NCI-H748 treated with DMSO at 0.1 percent for 48 hours (cell line): ENCODE measurements around the gene TESK1.

Source experiments
- DNase-seq: peaks from one replicate; lab custom pipeline; 2025; lab: John Stamatoyannopoulos, UW

The TESK1 gene, protein sequence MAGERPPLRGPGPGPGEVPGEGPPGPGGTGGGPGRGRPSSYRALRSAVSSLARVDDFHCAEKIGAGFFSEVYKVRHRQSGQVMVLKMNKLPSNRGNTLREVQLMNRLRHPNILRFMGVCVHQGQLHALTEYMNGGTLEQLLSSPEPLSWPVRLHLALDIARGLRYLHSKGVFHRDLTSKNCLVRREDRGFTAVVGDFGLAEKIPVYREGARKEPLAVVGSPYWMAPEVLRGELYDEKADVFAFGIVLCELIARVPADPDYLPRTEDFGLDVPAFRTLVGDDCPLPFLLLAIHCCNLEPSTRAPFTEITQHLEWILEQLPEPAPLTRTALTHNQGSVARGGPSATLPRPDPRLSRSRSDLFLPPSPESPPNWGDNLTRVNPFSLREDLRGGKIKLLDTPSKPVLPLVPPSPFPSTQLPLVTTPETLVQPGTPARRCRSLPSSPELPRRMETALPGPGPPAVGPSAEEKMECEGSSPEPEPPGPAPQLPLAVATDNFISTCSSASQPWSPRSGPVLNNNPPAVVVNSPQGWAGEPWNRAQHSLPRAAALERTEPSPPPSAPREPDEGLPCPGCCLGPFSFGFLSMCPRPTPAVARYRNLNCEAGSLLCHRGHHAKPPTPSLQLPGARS

GRCh38 chr9:35604578-35605350, at the start of gene TESK1:
Gene TESK1, plus strand, starts transcription at chr9:35605262. Its CDS starts 358 bp downstream, at chr9:35605620.
- peak; percentile 34 for DNase-seq

DNA sequence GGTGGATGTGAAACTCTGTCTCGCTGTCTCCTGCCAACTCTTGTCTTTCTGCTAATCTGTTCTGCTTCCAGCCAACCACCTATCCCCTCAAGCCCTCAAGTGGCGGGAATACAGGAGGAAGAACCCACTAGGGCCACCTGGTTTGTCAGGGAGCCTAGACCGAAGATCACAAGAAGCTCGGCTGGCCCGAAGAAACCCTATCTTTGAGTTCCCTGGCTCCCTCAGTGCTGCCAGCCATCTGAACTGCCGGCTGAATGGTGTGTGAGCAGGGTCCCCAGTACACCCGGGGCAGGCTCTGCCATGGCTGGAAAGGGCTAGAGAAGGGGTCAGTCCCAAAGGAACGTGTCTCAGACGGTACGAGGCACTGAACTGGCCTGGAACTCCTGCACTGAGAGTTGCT, 49.2 kb upstream of the TESK1 start:
- DNase-seq, result no peak

DNA sequence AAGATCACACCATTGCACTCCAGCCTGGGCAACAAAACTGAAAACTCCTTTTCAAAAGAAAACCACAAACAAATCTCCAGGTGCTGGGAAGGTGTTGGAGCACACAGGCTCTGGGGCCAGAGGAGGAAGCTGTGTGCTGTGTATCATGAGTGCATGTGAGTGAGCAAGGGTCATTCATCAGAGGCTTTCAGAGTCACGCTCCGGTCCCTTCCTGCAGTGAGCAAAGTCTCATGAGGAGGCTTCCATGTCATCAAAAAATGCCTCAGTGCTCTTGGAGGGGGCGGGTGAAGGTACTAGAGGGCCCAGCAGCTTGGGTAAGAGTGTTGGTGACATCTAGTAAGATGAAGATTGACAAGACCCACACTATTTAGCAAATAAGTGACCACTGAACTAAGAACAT, 48.3 kb upstream of the TESK1 start:
- DNase-seq, result no peak

GRCh38 chr9:35557320-35557719, 47.7 kb upstream of the TESK1 start:
- DNase-seq, result no peak

DNA sequence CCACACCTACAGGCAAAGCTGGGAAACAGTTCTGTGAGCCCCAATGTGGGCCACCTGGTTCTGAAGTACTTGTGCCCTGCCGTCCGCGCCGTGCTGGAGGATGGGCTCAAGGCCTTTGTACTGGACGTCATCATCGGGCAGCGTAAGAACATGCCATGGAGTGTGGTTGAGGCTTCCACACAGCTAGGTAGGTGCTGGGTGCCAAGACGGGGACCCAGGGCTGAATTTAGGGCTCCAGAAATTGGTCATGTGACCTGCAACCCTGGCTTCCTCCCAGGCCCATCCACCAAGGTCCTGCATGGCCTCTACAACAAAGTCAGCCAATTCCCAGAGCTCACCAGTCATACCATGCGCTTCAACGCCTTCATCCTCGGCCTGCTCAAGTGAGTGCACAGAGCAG, 46.9 kb upstream of the TESK1 start:
- DNase-seq, result no peak

- no peak for DNase-seq
Observed at GRCh38 chr9:35559792-35560530, 45.1 kb upstream of the TESK1 start.

DNA sequence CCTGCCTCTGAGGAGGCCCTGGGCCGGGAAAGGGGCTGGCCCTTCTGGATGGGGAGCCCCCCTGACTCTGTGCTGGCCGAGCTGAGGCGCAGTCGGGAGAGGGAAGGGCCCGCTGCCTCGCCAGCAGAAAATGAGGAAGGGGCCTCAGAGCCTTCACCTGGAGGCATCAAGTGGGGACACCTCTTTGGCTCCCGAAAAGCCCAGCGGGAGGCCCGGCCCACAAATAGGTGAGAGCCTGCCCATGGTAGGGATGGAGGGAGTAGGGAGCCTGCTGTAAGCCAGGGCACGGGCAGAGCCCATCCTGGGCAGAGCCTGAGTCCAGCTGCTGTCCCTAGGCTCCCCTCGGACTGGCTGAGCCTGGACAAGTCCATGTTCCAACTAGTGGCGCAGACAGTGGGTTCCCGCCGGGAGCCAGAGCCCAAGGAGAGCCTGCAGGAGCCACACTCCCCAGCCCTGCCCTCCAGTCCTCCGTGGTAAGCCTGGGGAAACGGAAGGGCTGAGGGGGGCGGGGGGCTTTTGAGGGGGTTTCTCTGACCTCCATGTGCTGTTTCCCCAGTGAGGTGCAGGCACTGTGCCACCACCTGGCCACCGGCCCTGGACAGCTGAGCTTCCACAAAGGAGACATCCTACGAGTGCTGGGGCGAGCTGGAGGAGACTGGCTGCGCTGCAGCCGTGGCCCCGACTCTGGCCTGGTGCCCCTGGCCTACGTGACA, 44.3 kb upstream of the TESK1 start:
- DNase-seq, result no peak

- DNase-seq, result no peak
Observed at GRCh38 chr9:35561468-35562261, 43.4 kb upstream of the TESK1 start.

DNA sequence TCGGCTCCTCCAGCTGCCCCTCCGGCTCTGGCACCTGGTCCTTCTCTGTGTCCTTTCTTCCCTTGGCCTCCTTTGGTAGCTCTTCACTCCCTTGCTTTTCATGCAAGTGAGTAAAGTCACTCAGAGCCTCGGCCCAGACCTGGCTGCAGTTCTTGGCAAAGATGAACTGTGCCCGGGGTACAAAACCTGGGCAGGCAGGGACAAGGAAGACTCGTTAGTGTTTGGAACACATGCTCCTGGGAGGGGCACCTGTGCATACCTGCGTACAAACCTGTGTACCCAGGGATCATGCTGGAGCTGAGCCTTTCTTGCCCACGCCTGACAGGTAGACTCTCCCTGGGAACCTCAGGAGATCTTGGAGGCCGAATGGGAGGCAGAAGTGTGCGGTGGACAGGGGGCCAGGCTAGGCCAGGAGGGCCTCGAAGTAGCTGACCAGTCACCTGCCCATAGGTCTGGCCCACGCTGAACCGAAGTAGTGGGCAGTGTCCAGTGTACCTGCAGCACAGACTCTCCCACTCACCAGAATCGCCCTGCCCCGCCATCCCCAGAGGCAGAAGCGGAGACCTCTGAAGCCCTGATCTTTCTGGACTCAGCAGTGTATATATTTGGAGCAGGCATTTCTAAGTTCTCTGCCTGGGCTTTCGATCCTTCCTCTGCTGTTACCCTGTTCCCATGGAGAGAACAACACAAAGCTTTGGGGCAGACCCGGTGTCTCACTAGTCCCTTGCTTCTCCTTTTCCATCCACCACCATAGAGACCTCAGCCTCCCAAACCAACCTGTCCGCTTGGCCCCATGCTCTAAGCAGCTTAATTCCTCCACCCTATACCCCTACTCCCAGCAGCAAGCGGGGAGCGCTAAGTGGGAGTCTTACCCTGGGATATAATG, 41.9 kb upstream of the TESK1 start:
- no peak for DNase-seq

- no peak for DNase-seq
Observed at GRCh38 chr9:35563791-35564197, 41.3 kb upstream of the TESK1 start.

- no peak for DNase-seq
Observed at GRCh38 chr9:35564658-35565061, 40.4 kb upstream of the TESK1 start.

- no peak for DNase-seq
Observed at GRCh38 chr9:35566417-35566816, 38.6 kb upstream of the TESK1 start.

- DNase-seq, result no peak
Observed at GRCh38 chr9:35568196-35568595, 36.9 kb upstream of the TESK1 start.

- DNase-seq, result no peak
Observed at GRCh38 chr9:35569206-35569605, 35.9 kb upstream of the TESK1 start.

GRCh38 chr9:35570709-35571504, 34.2 kb upstream of the TESK1 start:
- no peak for DNase-seq

DNA sequence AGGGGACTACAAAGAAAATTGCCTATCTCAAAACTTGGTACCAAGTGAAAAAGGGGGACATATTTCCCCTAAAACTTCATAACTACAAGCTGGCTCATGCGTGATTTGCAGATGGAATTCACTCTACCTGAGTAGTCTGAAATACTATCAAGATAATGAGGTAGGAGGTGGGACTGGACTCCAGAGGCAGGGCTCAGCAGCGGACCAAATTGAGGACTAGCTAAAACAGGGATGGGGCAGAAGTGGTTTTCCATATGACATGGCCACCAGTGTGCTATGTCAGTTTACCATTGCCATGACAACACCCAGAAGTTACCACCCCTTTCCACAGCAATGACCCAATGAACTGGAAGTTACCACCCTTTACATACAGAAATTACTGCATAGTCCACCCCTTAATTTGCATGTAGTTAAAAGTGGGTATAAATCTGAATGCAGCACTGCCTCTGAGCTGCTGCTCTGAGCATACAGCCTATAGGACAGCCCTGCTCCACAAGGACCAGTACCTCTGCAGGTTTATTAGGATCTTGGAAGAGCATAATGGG, 30.4 kb upstream of the TESK1 start:
- no peak for DNase-seq

DNA sequence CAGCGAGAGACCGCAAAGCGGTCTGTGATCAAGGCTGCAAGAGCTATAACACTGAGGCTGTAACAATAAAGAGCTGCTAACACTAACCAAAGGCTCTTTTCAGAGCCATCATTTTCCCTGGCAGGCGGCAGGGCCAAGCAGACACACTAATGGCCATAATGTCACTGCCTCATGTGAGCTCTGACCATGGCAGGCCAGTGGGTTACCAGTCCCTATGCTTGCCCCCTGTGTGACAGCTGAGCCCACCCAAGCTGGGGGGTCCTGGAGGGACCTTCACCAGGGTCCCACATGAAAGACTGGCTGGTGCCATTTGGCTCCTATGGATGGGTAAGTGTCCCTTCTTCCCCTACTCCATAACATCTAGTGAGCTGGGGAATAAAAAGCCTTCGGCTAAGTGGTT, 29.6 kb upstream of the TESK1 start:
- no peak for DNase-seq

DNA sequence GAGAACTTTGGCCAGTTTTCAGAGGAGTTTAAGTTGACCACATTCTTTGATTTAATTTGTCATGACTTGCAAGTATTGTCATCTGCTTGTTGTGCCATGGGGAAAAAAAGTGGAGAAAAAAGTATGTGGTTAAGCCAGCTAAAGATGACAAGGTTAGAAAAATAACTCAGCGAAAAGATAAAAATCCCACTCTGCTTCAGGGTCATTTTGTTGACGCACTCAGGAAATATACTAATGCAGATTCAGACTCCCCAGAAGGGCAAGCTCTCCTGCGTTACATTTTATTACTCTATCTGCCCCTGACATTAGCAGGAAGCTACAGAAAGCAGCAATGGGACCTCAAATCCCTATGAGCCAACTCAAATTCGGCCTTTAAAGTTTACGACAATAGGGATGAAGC, 27.6 kb upstream of the TESK1 start:
- no peak for DNase-seq

- no peak for DNase-seq
Observed at GRCh38 chr9:35579130-35579529, 25.9 kb upstream of the TESK1 start.
